Spleen (tissue), 11 donors: ENCODE data around the gene TNS1. TPM values are rescaled to one million over a fixed set of nuclear protein-coding genes. Genes with fewer than 3 reads are reported as not detected.

Experiments
- DNase-seq: peaks from one replicate; pipeline ENCODE4 v3.0.0-alpha.2; 2020
- H3K27ac ChIP-seq, 8 donors: fragments of 200-600 bp; sonication (generic) in 7 of 8; 1 replicate in 4 of 8; 2 replicates in 4 of 8; pipeline versions ENCODE4 v1.5.0 to v1.8.0; 2016 to 2021; ENCODE audit warnings: inconsistent platforms in 4 of 8, mild to moderate bottlenecking in 4 of 8, moderate library complexity in 1 of 8
- H3K27me3 ChIP-seq, 7 donors: fragments of 200-600 bp; sonication (generic) in 6 of 7; replicated peaks in 1 of 7; 1 replicate in 4 of 7; 2 replicates in 3 of 7; pipeline versions ENCODE4 v1.5.0 to v1.8.0; 2016 to 2021; ENCODE audit warnings: inconsistent platforms in 3 of 7, mild to moderate bottlenecking in 1 of 7
- H3K36me3 ChIP-seq, 6 donors: fragments of 200-600 bp; sonication (generic) in 5 of 6; 1 replicate in 4 of 6; 2 replicates in 2 of 6; pipeline versions ENCODE4 v1.5.0 to v1.8.0; 2016 to 2021; ENCODE audit warnings: inconsistent platforms in 2 of 6
- H3K4me1 ChIP-seq, 6 donors: fragments of 200-600 bp; sonication (generic) in 5 of 6; 1 replicate in 3 of 6; 2 replicates in 3 of 6; pipeline versions ENCODE4 v1.5.0 to v1.8.0; 2016 to 2021; ENCODE audit warnings: inconsistent platforms in 3 of 6
- H3K4me3 ChIP-seq, 8 donors: fragments of 200-600 bp; sonication (generic) in 7 of 8; 1 replicate in 4 of 8; 2 replicates in 4 of 8; pipeline versions ENCODE4 v1.5.0 to v1.8.0; 2016 to 2021; ENCODE audit warnings: inconsistent platforms in 4 of 8, mild to moderate bottlenecking in 4 of 8, moderate library complexity in 2 of 8
- H3K9me3 ChIP-seq, 8 donors: fragments of 200-600 bp; sonication (generic) in 7 of 8; 1 replicate in 4 of 8; 2 replicates in 4 of 8; pipeline versions ENCODE4 v1.5.0 to v1.8.0; 2016 to 2021; ENCODE audit warnings: inconsistent platforms in 4 of 8
- CTCF ChIP-seq, 11 experiments: fragments of 200-600 bp in 7 of 11; fragments of 450-650 bp in 4 of 11; sonication (generic) in 4 of 11; IDR thresholded peaks in 8 of 11; conservative IDR thresholded peaks in 3 of 11; 1 replicate in 7 of 11; 2 replicates in 4 of 11; pipeline versions ENCODE4 v1.4.0 to v1.8.0; 2016 to 2021; ENCODE audit warnings: antibody characterized with exemption in 11 of 11, inconsistent platforms in 4 of 11, mild to moderate bottlenecking in 1 of 11
- POLR2A ChIP-seq, 3 donors: fragments of 450-650 bp; IDR thresholded peaks; one replicate each; pipeline ENCODE4 v1.5.1; 2017; ENCODE audit warnings: antibody characterized with exemption in 3 of 3, mild to moderate bottlenecking in 1 of 3
- POLR2AphosphoS5 ChIP-seq, 3 donors: sonication (generic); formaldehyde crosslinking; IDR thresholded peaks; one replicate each; pipeline ENCODE4 v1.5.1; 2017; ENCODE audit warnings: antibody characterized with exemption in 3 of 3
- WGBS, 5 donors: extraction: QIAGEN DNeasy Blood & Tissue Kit in 3 of 5; methylation state at CpG; one replicate each; pipeline versions ENCODE4 v1.1.5 to v1.1.7; 2013 to 2018; 5-methylcytosine and 5-hydroxymethylcytosine counted together
- intact Hi-C: fragments of 100-400 bp; cut with DNase I; formaldehyde crosslinking; loops from one replicate; pipeline ENCODE4 v1.15.0; 2023; ENCODE audit warnings: low total_unique reads
- polyA plus RNA-seq, 3 donors: library from polyadenylated mRNA; stranded (reverse); fragments of 200-250 nt; gene quantifications; one replicate each; pipeline ENCODE4 v1.2.1, GENCODE V29; 2013
- total RNA-seq, 7 donors: library from RNA; depleted of rRNA in 3 of 7; stranded (reverse); fragments of >200 nt in 3 of 7; fragmentation: NEBNext Ultra II Directional in 4 of 7; extraction: Animal tissue kit (Norgen Biotek cat#: 25700) in 4 of 7; gene quantifications; one replicate each; pipeline versions ENCODE4 v1.1.0 to v1.2.1, GENCODE V29; 2016 to 2021
- donor health status: healthy with polysubstance abuse.
- donor health status: DM: no; HTN: no; CAD: no; lungs with moderate emphysema.
- donor health status: DM: no; HTN: no; CAD: no.
- donor health status: Bipolar disorder and iron deficiency.
- donor health status: healthy.
- donor health status: DM: no; HTN: no; CAD: no.
- donor health status: DM: yes; HTN: yes; CAD: no.

TNS1 gene
- total and polyA plus RNA-seq, 10 donors: 6.9 to 580 (median 246) TPM

GRCh38 chr2:217849154-217849975, 153.4 kb downstream of the TNS1 start:
- H3K27ac ChIP-seq: peak overlapping the region in 4 of 8 donors; percentile 54 to 63 (median 58)
- H3K4me3 ChIP-seq: no peak overlapping the region
- WGBS, 5 donors: 67 to 80% (median 77%) methylated on average over 8 to 9 of the region's 9 CpGs
- peaks cover 11 to 96% (median 50%) of the 10 kb centered on the region in 6 donors for H3K4me1 ChIP-seq
- intact Hi-C loops: no loop called here
- no peaks in the 10 kb centered on the region for H3K27me3 ChIP-seq
- H3K9me3 ChIP-seq: peaks cover 0 to 15% (median 10%) of the 10 kb centered on the region in 8 donors
- no peak for TF ChIP-seq CTCF (IDR thresholded peaks at IDR 0.05 in 8 of 11, conservative IDR thresholded peaks at IDR 0.05 in 3 of 11)
- no peak for TF ChIP-seq POLR2A (IDR thresholded peaks at IDR 0.05)
- TF ChIP-seq POLR2AphosphoS5 (IDR thresholded peaks at IDR 0.05): no peak
- H3K36me3 ChIP-seq: peaks cover 0 to 78% (median 26%) of the 10 kb centered on the region in 6 donors
- DNase-seq: peak; percentile 72

- 87 to 96% (median 90%) methylated on average over 22 to 27 of the region's 27 CpGs for WGBS, 5 donors
- Histone ChIP-seq H3K4me3 (no peak overlapping the region), H3K9me3 (peaks cover 0 to 19% (median 12%) of the 10 kb centered on the region in 8 donors), H3K36me3 (peaks cover 0 to 71% (median 26%) of the 10 kb centered on the region in 6 donors), H3K27me3 (no peaks in the 10 kb centered on the region), H3K27ac (peak overlapping the region in 5 of 8 donors; percentile 10 to 59 (median 48)), H3K4me1 (peaks cover 11 to 96% (median 47%) of the 10 kb centered on the region in 6 donors)
- intact Hi-C loops: no loop called here
- TF ChIP-seq CTCF (IDR thresholded peaks at IDR 0.05 in 8 of 11, conservative IDR thresholded peaks at IDR 0.05 in 3 of 11) (no peak), POLR2AphosphoS5 (IDR thresholded peaks at IDR 0.05) (peak in 2 of 3 donors; percentile 38 to 59), POLR2A (IDR thresholded peaks at IDR 0.05) (no peak)
- DNase-seq: no peak
Measured at GRCh38 chr2:217848351-217848957, 154.3 kb downstream of the TNS1 start.

- Histone ChIP-seq H3K9me3 (peaks cover 0 to 19% (median 12%) of the 10 kb centered on the region in 8 donors), H3K4me3 (no peak overlapping the region), H3K36me3 (peaks cover 0 to 65% (median 26%) of the 10 kb centered on the region in 6 donors), H3K27ac (peak overlapping the region in 5 of 8 donors; percentile 25 to 54 (median 33)), H3K27me3 (no peaks in the 10 kb centered on the region), H3K4me1 (peaks cover 8 to 96% (median 44%) of the 10 kb centered on the region in 6 donors)
- WGBS, 5 donors: 70 to 89% (median 82%) methylated on average over 14 to 20 of the region's 20 CpGs
- intact Hi-C loops: no loop called here
- TF ChIP-seq POLR2AphosphoS5 (IDR thresholded peaks at IDR 0.05): peak in 1 of 3 donors; percentile 39
- TF ChIP-seq POLR2A (IDR thresholded peaks at IDR 0.05): no peak
- peak; percentile 73 for DNase-seq
Measured at GRCh38 chr2:217847552-217848350, 155.0 kb downstream of the TNS1 start.

GRCh38 chr2:217847115-217847514, 155.7 kb downstream of the TNS1 start:
- TF ChIP-seq CTCF (IDR thresholded peaks at IDR 0.05 in 8 of 11, conservative IDR thresholded peaks at IDR 0.05 in 3 of 11): no peak
- TF ChIP-seq POLR2A (IDR thresholded peaks at IDR 0.05): no peak
- TF ChIP-seq POLR2AphosphoS5 (IDR thresholded peaks at IDR 0.05): no peak
- Histone ChIP-seq H3K27ac (peak overlapping the region in 6 of 8 donors; percentile 15 to 54 (median 32)), H3K36me3 (peaks cover 0 to 63% (median 26%) of the 10 kb centered on the region in 6 donors), H3K4me3 (no peak overlapping the region), H3K9me3 (peaks cover 0 to 19% (median 12%) of the 10 kb centered on the region in 8 donors), H3K4me1 (peaks cover 6 to 96% (median 39%) of the 10 kb centered on the region in 6 donors), H3K27me3 (no peaks in the 10 kb centered on the region)
- intact Hi-C loops: no loop called here
- DNase-seq: no peak
- WGBS, 5 donors: 70 to 95% (median 78%) methylated on average over 2 of the region's 2 CpGs
